Upper lobe of left lung (tissue), 4 donors: Measurements from ENCODE around the gene PPDPF.

Experiments used
- EP300 ChIP-seq, 4 donors: sonication (generic); formaldehyde crosslinking; IDR thresholded peaks; one replicate each; pipeline ENCODE4 v1.5.1; 2017; ENCODE audit warnings: antibody characterized with exemption in 4 of 4, control low read depth in 2 of 4
- POLR2A ChIP-seq, 4 donors: fragments of 450-650 bp; IDR thresholded peaks; one replicate each; pipeline ENCODE4 v1.5.1; 2016 to 2017; ENCODE audit warnings: antibody characterized with exemption in 4 of 4, mild to moderate bottlenecking in 2 of 4
- POLR2AphosphoS5 ChIP-seq, 2 donors: sonication (generic); formaldehyde crosslinking; IDR thresholded peaks; one replicate each; pipeline ENCODE4 v1.5.1; 2017; ENCODE audit warnings: antibody characterized with exemption in 2 of 2
- TF ChIP-seq, protein P1 (sequence below), 6 experiments: fragments of 450-650 bp in 4 of 6; fragments of 200-600 bp in 2 of 6; sonication (generic) in 2 of 6; IDR thresholded peaks; one replicate each; pipeline ENCODE4 v1.5.1; 2016 to 2019; ENCODE audit warnings: antibody characterized with exemption in 6 of 6

DNA sequence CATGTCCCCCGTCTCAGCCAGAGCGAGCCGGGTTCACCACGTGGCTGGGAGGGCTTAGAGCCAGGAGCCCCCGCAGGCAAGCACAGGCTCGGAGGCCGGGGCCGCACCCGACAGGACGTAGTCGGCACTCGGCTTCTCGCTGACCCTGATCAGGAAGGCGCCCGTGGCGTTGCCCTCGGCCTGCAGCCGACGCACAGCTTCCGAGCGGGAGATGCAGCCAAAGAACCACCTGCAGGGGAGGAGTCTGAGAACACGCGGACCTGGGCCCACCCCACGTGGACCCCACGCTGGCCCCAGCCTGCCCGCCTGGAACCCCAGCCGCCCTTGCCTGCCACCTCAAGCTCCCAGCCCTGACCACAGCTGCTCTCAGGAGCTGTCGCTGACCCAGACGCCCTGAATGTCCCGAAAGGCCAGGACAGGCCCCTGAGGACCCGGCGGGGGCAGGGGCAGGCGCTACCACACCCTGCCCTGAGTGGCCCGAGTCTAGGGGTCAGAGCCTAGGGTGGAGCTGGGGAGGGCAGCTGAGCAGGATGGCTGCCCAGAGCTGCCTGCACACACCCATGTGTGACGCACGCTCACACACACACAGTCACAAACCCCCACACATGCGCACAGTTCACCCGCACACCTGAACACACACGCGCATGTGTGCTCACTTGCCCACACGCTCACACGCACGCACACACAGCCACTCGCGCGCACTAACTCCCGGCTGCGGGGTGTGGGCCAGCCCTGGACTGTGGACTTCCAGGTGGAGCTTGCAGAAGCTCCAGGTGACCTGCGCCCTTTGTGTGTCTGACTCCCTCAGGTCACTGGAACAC is 14.5 kb downstream of the PPDPF start:
- TF ChIP-seq, protein P1, sequence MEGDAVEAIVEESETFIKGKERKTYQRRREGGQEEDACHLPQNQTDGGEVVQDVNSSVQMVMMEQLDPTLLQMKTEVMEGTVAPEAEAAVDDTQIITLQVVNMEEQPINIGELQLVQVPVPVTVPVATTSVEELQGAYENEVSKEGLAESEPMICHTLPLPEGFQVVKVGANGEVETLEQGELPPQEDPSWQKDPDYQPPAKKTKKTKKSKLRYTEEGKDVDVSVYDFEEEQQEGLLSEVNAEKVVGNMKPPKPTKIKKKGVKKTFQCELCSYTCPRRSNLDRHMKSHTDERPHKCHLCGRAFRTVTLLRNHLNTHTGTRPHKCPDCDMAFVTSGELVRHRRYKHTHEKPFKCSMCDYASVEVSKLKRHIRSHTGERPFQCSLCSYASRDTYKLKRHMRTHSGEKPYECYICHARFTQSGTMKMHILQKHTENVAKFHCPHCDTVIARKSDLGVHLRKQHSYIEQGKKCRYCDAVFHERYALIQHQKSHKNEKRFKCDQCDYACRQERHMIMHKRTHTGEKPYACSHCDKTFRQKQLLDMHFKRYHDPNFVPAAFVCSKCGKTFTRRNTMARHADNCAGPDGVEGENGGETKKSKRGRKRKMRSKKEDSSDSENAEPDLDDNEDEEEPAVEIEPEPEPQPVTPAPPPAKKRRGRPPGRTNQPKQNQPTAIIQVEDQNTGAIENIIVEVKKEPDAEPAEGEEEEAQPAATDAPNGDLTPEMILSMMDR (IDR thresholded peaks at IDR 0.05): no peak
- no peak for TF ChIP-seq EP300 (IDR thresholded peaks at IDR 0.05)
- TF ChIP-seq POLR2AphosphoS5 (IDR thresholded peaks at IDR 0.05): no peak
- no peak for TF ChIP-seq POLR2A (IDR thresholded peaks at IDR 0.05)
